SH-SY5Y (cell line): ENCODE data around the gene GALNT12.

Experiments
- GATA2 ChIP-seq: IDR thresholded peaks from 2 replicates; pipeline ENCODE4 v1.6.1; 2011; ENCODE audit warnings: mild to moderate bottlenecking, low read depth, low read length
- GATA3 ChIP-seq: IDR thresholded peaks from 2 replicates; pipeline ENCODE4 v1.6.1; 2011; ENCODE audit warnings: low read depth, mild to moderate bottlenecking, low read length, moderate library complexity

- no peak for TF ChIP-seq GATA2
- TF ChIP-seq GATA3, result no peak
Measured at GRCh38 chr9:98871558-98872065, 64.1 kb downstream of the GALNT12 start.
